ENCODE measurements around the gene ZNF772. TPM values are rescaled to one million over a fixed set of nuclear protein-coding genes. Genes with fewer than 3 reads are reported as not detected.
"Not testable (repeated sequence)": the region's sequence is repeated elsewhere in the genome, so short reads cannot be mapped to it uniquely, and the experiment has no call there.

ZNF772 gene
- total RNA-seq, 1 experiment from 2014 or later, result 11.4 TPM

- not testable (repeated sequence) for H2BK5ac ChIP-seq (ENCODE audit: insufficient read length, low read length); H2AK5ac ChIP-seq (ENCODE audit: insufficient read length, low read length); H3T11ph ChIP-seq (ENCODE audit: low read length); H3K4ac ChIP-seq (ENCODE audit: low read depth, low read length); H2BK20ac ChIP-seq (ENCODE audit: low read depth, low read length, poor library complexity, severe bottlenecking); H3K27ac Mint-ChIP-seq; H2BK12ac ChIP-seq (ENCODE audit: insufficient read length, low read depth, low read length); H3K23ac ChIP-seq (ENCODE audit: insufficient read length, low read depth, low read length); H2BK15ac ChIP-seq (ENCODE audit: low read depth, low read length); H3K79me2 ChIP-seq (ENCODE audit: insufficient read depth, low read length); H4K91ac ChIP-seq (ENCODE audit: insufficient read length, low read depth, low read length); H2BK120ac ChIP-seq (ENCODE audit: low read depth, low read length, poor library complexity, severe bottlenecking); H2AFZ ChIP-seq (ENCODE audit: low read length); H3K27ac ChIP-seq (ENCODE audit: insufficient read length, low read depth, low read length); H4K20me1 ChIP-seq (ENCODE audit: control insufficient read depth, insufficient read depth, insufficient read length); H3K79me1 ChIP-seq (ENCODE audit: insufficient read depth, low read depth, low read length, poor library complexity, severe bottlenecking); H3K9me3 ChIP-seq (ENCODE audit: control insufficient read depth, low read depth, low read length); H4K5ac ChIP-seq (ENCODE audit: insufficient read length, low read depth, low read length); H4K8ac ChIP-seq (replicated peaks; ENCODE audit: insufficient read length, low read depth, low read length); H3K4me1 ChIP-seq (ENCODE audit: insufficient read depth, low read length); H3K23me2 ChIP-seq (ENCODE audit: insufficient read length, low read depth, low read length, poor library complexity, severe bottlenecking); H3K14ac ChIP-seq (ENCODE audit: insufficient read depth, low read length); H3K27me3 ChIP-seq (ENCODE audit: insufficient read depth, low read length); H3K18ac ChIP-seq (ENCODE audit: insufficient read length, low read depth, low read length); H3K56ac ChIP-seq (ENCODE audit: insufficient read length, low read depth, low read length); DNase-seq
- Mint-ChIP-seq H3K4me3 (peak overlapping the region; percentile 76 to 83), H3K36me3 (ENCODE audit: insufficient read depth in 1 of 3, low read depth in 3 of 3) (peaks cover 38 to 48% (median 45%) of the 10 kb centered on the region in 3 experiments), H3K27me3 (ENCODE audit: low read depth) (peaks cover 10% of the 10 kb centered on the region), H3K4me1 (peaks cover 9 to 11% of the 10 kb centered on the region in 2 experiments), H3K9me3 (peaks cover 13 to 38% of the 10 kb centered on the region in 2 experiments)
- Histone ChIP-seq H3K9ac (ENCODE audit: extremely low read depth, insufficient read length, low read length) (peak overlapping the region; percentile 46), H3K4me2 (ENCODE audit: insufficient read depth, insufficient read length, low read length) (peak overlapping the region; percentile 54)
- no CpG with 5 or more reads among the region's 1 CpG for WGBS (ENCODE audit: extremely low coverage, insufficient read length, low lambda C conversion rate)
These were observed 10.9 kb upstream of the ZNF772 start for GRCh38 chr19:57488299-57488644.

DNA sequence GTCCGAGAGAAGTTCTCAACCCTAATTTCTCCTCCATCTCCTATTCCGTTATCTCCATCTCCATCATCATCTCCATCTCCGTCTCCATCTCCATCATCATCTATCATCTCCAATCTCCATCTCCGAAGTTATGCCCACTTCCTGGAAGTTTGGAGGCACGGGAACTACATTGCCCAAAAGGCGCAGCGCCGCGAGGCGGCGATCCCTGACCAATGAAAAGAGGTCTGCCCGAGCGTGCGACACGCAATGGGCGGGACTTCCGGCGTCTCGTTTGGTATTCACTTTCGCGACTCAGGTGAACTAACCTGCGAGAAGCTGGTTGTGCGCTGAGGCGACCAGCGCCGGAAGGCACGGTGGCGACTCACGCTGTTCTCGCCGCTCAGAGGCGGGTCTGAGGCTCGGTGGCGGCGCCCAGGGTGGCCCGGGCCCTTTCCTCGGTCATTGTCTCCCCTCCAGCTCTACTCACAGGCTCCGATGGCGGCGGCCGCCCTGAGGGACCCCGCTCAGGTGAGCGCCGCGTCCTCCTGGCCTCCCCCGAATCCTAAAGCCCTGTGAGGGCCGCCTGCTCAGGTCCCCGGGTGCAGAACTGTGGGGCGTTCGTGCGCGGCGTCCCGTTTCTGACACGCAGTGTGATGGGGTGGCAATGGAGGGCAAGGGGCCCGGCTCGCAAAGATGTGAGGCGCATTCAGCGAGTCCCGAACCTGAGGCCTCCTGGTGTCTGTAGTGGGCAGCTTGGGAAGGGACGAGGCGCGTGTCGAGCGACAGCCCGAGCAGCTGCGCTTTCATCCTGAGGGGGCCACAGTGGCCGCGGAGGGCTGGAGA, 10.3 kb upstream of the ZNF772 start, which contains the start of gene ZNF419:
Gene ZNF419 (plus strand): TSS at position 274 of the 822 bp plus-strand sequence. CDS start 201 bp downstream, at position 475.
- H3K27me3 Mint-ChIP-seq (ENCODE audit: low read depth), result peaks cover 10% of the 10 kb centered on the region
- H3K9me3 Mint-ChIP-seq, result peaks cover 10 to 34% of the 10 kb centered on the region in 2 experiments
- not testable (repeated sequence) for H3K79me1 ChIP-seq (ENCODE audit: insufficient read depth, low read depth, low read length, poor library complexity, severe bottlenecking); H3K79me2 ChIP-seq (ENCODE audit: insufficient read depth, low read length); H3K27me3 ChIP-seq (ENCODE audit: insufficient read depth, low read length); H3K18ac ChIP-seq (ENCODE audit: insufficient read length, low read depth, low read length); H2BK5ac ChIP-seq (ENCODE audit: insufficient read length, low read length); H3K9me3 ChIP-seq (ENCODE audit: control insufficient read depth, low read depth, low read length); H3K27ac Mint-ChIP-seq; H2BK120ac ChIP-seq (ENCODE audit: low read depth, low read length, poor library complexity, severe bottlenecking); H4K91ac ChIP-seq (ENCODE audit: insufficient read length, low read depth, low read length); H2BK15ac ChIP-seq (ENCODE audit: low read depth, low read length); H3K23ac ChIP-seq (ENCODE audit: insufficient read length, low read depth, low read length); H2BK20ac ChIP-seq (ENCODE audit: low read depth, low read length, poor library complexity, severe bottlenecking); H4K5ac ChIP-seq (ENCODE audit: insufficient read length, low read depth, low read length); H2AK5ac ChIP-seq (ENCODE audit: insufficient read length, low read length); H3K23me2 ChIP-seq (ENCODE audit: insufficient read length, low read depth, low read length, poor library complexity, severe bottlenecking); H3K56ac ChIP-seq (ENCODE audit: insufficient read length, low read depth, low read length); H3K4ac ChIP-seq (ENCODE audit: low read depth, low read length); H4K8ac ChIP-seq (replicated peaks; ENCODE audit: insufficient read length, low read depth, low read length); H3K4me1 ChIP-seq (ENCODE audit: insufficient read depth, low read length); H3T11ph ChIP-seq (ENCODE audit: low read length); H2BK12ac ChIP-seq (ENCODE audit: insufficient read length, low read depth, low read length); H4K20me1 ChIP-seq (ENCODE audit: control insufficient read depth, insufficient read depth, insufficient read length); H3K27ac ChIP-seq (ENCODE audit: insufficient read length, low read depth, low read length)
- H3K36me3 Mint-ChIP-seq (ENCODE audit: insufficient read depth in 1 of 3, low read depth in 3 of 3), result peaks cover 33 to 42% (median 39%) of the 10 kb centered on the region in 3 experiments
- H3K9ac ChIP-seq (ENCODE audit: extremely low read depth, insufficient read length, low read length), result peak within 1 kb of the TSS; percentile 67
- peak within 1 kb of the TSS; percentile 76 to 83 for H3K4me3 Mint-ChIP-seq
- H3K14ac ChIP-seq (ENCODE audit: insufficient read depth, low read length), result peak within 1 kb of the TSS; percentile 70; the same call in 1 of the 2 replicates
- no CpG with 5 or more reads among the region's 69 CpGs for WGBS (ENCODE audit: extremely low coverage, insufficient read length, low lambda C conversion rate)
- peak within 1 kb of the TSS; percentile 60 for H2AFZ ChIP-seq (ENCODE audit: low read length)
- peaks cover 9 to 11% of the 10 kb centered on the region in 2 experiments for H3K4me1 Mint-ChIP-seq
- peak within 1 kb of the TSS; percentile 54 for H3K4me2 ChIP-seq (ENCODE audit: insufficient read depth, insufficient read length, low read length)
- peak; percentile 95 for DNase-seq
